GM21423 (cell line): Measurements from ENCODE around the gene IFT88.

Experiments used
- ATAC-seq: cut with Tn5 transposase; IDR thresholded peaks from one replicate; pipeline ENCODE4 v1.9.1; 2021; ENCODE audit warnings: mild to moderate bottlenecking, moderate library complexity; ENCODE audit not compliant: unreplicated experiment

The IFT88 gene

DNA sequence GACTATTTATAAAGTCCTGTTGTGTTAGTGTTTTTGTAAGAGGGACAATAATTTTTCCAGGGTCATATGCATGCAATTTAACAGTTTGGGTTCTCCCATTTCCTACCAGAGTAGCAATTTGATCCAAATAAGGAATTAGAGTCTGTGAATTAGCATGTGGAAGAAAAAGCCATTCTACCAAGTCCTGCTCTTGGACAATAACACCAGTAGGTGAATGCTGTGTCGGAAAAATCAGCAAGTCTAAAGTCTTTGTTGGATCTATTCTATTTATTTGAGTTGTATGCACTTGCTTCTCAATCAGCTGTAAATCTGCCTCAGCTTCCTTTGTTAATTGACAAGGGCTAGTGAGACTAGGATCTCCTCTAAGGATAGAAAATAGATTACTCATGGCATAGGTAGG, 115.1 kb downstream of the IFT88 start:
- no peak for ATAC-seq

DNA sequence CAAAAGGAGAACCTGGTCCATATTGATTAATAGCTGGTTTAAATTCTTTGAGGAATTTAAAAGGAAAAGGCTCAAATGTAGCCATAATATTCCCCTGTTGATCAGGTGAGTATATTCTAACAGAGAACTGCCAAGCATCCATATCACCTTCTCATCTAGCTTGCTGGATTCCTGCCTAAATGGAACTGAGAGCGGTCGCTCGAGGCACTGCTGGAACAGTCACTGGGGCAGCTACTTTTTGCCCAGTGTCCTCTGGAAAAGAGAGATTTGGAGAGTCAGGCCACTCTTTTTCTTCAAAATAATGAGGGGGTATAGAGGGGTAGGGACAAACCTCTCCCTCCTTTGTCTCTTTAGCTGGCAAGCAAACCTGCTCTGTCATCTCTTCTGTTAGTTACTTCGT, 117.1 kb downstream of the IFT88 start:
- ATAC-seq: no peak

DNA sequence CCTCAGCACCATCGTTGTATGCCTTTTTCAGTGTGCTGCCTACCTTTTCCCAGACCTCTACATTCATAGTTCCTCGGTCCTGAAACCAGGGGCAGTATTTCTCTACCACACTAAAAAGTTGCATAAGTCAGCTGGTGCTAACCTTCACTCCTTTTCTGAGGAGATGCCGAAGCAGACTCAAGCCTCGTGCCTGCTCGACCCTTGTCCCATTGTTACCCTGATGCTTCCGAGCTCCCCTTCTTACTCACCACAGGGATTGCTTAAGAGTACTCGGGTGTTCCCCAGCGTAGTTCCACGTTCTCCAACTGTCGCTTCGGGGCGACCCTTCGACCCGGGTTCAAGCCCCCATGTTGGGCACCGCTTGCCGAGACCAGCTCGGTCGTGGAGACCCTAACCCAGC, 117.6 kb downstream of the IFT88 start:
- ATAC-seq: no peak

DNA sequence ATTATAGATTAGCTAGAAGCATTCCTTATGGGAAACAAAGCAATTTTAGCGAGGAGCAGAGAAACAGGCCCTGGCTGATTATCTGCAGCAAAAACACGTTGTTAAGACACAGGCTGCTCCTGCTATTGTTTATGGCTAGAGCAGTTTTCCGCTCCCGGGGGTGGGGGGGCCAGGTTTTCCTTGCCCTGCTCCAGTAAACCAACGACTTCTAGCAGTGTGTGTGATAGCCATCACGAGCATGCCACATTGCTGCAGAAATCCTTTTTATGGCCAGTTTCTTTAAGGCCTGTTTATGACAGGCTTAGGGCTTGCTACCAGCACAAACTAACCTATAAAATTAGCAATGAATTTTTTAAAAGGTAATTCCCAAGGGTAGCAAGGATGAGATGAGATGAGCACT, 118.1 kb downstream of the IFT88 start:
- no peak for ATAC-seq

DNA sequence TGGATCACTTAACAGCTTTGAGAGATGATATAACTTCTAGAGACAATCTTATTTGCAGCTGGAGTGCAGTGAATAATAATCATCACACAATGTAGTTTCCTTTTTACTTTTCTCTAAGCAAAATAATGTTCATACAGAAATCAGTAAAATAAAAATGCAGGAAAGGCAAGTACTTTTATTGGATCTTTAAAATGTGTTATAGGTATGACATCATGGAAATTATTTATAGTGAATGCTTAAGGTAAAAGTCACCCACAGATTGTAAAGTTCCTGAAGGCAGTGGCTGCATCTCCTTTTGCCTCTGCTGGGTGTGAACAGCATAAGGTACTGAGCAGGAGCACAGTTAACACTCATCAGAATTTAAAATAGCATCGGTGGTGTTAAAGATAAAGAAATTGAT, 119.2 kb downstream of the IFT88 start:
- no peak for ATAC-seq

DNA sequence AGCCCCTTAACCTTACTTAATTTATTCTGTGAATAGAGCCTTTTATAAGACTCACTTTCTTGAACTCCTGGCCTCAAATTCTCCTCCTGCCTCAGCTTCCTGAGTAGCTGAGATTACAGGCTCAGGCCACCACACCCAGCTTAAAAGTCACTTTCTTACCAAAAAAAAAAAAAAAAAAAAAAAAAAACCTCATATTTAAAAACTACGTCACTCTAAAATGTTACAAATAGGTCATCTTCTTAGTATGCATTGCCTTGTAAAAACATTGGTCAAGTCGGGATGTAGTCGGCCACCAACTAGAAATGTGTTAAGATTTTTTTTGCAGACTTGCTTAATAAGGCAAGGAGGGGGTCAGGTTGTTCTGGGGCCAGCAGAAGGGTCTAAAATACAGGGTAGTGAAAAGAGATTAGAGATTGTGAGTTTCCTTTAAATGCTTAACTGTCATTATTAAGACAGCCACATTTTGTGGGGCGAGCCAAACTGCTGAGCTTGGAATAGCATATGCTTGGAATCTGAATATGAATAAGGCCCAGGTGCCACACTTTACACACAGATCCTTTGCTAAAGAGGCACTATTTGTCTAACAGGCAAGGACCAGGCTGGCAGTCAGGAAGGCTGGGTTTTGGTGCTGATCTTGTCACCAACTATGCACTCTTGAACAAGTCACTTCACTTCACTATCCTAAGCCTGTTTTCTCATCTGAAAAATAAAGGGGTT, 120.1 kb downstream of the IFT88 start:
- no peak for ATAC-seq

DNA sequence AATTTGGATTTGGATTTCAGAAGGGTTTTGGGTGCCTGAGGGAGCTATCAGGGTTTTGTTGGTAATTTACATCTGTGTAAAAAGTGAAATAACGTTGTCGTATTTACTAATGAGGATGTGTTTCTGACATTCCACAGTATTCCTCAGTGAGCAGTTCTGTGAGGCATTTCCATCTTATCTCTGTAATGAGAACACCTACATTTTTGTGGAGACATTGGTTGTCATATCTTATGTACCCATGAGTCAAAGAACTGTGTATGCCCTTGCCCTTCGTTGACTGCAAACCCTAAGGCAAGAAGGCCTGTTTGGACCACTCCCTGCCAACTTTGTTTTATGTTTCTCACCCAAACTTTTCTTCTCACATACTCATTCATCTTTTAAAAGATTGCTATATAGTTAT, 122.3 kb downstream of the IFT88 start:
- no peak for ATAC-seq

DNA sequence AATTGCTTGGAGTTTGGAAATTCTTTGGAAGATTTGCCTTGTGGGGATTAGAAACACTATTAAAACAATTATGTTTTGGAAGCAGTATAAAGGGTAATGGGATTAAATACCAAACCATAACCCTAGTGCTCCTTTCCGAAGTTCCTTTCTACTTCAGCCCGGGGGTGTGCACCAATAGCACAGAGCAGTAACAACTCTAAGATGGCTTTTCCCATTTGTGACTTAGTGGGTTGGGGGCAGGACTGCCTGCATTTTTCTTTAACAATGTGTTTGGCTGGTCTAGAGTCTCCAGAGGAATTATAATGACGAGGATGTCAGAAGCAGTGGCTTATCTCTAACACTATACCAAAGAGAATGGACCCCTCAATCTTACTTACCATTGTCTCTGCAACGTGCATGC, 124.7 kb downstream of the IFT88 start:
- no peak for ATAC-seq

DNA sequence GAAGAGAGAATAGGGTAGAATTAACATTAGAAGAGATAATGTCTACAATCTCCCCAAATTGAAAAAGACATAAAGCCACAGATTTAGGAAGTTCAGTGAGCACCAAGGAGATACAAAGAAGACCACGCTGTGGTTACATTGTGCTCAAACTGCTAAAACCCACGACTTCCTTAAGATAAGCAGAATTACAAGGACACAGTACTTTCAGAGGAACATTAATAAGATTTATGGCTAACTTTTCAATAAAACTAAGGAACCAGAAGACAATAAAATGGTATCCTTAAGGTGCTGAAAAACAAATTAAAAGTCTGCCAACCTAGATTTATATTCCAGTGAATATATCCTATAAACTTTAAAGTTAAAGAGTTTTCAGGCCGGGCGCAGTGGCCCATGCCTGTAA, 129.1 kb downstream of the IFT88 start:
- no peak for ATAC-seq

DNA sequence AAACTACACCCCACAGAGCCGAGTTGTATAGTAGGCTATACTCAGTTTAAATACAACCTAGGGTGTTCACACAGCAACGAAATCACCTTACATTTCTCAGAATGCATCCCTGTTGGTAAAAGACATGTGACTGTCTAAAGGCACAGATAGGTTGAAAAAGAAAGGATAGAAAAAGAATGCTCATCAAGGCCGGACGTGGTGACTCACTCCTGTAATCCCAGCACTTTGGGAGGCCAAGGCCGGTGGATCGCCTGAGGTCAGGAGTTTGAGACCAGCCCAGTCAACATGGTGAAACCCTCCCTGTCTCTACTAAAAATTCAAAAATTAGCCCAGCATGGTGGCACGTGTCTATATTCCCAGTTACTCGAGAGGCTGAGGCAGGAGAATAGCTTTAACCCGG, 132.8 kb downstream of the IFT88 start:
- ATAC-seq: no peak

DNA sequence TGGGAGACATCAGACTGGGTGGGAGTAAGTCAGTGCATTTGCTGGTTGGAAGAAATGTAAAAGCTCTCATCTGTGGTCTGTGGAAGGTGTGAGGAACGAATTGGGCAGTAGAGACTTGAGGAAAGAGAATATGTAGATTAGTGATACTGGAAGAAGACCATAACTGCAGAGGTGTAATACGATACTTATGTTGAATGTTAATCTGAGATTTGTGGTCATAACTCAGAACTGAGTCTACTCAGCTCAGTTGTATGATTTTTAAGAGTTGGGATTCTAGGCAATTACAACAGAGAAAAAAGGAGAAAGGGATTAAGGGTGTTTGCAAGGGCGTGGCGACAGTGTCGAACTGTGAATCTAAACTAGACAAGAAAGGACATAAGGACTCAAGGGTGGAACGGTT, 133.3 kb downstream of the IFT88 start:
- ATAC-seq: no peak

DNA sequence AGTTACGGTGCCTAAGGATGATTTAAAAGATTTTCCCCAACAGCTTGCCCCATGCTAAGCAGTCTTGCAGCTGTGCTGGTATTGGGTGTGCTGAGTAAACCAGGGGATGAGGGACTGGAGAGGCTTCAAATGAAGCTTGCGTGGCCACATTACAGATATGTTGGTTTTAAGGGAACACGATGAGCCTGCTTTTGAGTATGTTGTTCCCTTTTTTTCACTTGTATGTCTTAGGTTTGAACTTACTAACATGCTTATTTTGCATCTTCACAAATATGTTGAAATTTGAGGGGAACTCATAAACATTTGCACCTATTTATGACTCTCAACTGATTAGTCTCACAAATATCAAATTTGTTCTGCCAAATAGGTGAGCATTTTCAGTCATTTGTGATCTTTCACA, 134.5 kb downstream of the IFT88 start:
- no peak for ATAC-seq

DNA sequence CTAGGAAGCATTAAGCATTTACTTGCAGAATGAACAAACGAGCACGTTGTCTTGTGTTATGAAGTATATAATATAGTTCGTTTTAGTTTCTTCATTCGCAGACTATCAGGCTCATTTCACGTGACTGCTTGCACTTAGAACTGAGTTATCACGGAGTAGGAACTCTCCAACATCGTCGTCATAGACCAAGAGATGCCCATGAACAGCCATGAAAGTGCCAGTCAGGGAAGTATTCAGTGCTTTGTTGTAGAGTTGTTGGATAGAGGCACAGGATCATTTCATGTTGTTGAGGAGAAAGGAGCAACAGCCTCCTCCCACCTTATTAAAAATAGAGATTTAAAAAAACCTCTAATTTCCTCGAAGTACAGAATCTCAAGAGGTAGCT, 135.6 kb downstream of the IFT88 start:
- no peak for ATAC-seq

DNA sequence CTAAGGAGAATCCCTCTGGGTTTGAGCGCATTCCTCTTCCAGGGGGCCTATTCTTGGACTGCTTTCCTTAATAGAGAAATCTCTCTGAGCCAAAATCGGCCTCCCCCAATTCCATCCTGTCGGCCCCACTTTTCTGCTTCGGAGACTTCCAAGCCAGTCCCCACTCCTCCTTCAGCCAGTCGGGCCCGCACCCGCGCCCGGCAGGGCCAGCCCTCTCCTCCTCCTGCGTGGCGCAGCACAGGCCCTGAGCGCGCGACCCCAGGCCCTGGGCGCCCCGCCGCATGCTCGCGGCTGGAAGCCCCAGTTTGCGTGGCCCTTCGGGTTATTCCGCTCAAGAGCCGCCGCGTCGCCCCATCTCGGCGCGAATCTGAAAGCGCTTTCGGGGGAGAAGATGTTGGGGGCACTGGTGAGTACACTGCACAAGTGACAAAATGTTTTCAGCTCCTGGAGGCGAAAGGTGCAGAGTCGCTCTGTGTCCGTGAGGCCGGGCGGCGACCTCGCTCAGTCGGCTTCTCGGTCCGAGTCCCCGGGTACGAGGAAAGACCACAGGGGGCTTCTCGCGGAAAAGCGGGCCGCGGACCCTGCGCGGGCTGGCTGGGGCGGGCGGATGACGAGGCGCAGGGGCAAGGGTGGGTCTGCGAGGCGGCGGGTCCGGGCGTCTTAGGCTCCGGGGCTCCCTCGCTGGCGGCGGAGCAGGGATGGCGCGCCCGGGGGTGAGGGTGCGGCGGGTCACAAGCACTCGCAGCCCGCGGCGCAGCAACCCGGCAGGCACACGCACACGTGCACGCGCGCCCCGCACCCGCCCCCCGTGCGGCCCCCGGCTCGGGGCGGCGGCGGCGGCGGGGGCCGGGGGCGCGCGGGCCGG, 136.2 kb downstream of the IFT88 start, which contains the start of gene IL17D:
IL17D (plus strand) TSS at position 785 of the 865 bp plus-strand sequence. CDS start 303 bp downstream, outside the sequence.
- ATAC-seq: peak; percentile 26

DNA sequence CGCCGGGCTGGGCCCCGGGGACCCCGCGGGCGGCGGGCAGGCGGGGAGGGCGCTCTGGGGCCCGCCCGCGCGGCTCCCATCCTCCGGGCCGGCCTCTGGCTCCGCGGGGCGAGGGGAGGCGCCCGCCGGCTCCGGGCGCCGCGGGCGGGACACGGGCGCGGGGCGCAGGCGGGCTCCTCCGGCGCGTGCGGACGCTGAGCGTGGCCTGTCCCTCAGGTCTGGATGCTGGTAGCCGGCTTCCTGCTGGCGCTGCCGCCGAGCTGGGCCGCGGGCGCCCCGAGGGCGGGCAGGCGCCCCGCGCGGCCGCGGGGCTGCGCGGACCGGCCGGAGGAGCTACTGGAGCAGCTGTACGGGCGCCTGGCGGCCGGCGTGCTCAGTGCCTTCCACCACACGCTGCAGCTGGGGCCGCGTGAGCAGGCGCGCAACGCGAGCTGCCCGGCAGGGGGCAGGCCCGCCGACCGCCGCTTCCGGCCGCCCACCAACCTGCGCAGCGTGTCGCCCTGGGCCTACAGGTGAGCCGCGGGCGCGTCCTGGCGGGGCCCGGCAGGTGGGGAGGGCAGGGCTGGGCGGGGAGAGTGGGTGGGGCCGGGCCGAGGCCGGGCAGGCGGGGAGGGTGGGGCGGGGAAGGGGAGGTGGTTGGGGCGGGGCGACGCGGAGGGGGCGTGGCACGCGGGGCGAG, 137.0 kb downstream of the IFT88 start:
- ATAC-seq: peak; percentile 90

DNA sequence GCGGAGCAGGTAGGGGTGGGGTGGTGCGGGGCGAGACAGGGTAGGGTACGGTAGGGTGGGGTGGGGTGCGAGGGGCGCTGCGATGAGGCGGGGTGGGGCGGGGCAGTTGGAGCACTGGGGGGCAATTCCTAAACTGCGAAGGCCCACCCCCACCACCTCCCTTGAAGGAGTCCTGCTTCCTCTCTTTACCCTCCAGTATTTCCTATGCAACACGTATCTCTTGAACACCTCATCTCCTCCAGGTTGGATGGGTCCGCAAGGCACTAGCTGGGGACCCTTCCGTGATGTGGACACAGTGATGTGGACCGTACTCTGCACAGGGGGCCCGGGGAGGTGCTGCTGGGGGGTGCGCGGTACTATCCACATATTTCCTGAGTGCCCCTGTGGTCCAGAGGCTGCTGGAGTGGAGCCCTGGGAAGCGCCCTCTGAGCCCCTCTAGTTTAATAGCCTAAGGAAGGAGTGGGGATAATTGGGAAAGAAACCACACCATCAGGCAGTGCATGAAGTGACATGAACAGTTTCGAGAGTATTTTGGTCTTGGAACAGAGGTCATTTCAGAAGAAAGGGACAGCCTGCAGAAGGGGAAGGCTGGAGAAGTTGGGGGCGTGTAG, 137.6 kb downstream of the IFT88 start:
- no peak for ATAC-seq

DNA sequence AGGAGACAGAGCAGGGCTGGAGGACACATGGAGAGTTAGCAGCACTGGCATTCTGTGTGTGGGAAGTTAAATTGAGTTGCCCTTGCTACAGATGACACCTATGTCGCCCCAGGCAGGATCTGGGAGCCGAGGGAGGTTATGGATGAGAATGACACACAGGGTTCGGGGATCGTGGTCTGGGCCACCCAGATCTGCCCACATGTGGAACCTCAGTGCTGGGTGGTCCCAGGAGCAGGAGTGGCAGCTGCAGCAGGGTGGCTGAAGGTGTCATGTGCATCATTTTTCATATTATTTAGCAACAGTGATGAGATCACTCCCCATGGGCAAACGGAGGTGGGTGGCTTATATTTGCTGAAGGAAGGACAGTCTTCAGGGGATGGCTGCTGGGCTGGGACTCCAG, 139.7 kb downstream of the IFT88 start:
- ATAC-seq: no peak

DNA sequence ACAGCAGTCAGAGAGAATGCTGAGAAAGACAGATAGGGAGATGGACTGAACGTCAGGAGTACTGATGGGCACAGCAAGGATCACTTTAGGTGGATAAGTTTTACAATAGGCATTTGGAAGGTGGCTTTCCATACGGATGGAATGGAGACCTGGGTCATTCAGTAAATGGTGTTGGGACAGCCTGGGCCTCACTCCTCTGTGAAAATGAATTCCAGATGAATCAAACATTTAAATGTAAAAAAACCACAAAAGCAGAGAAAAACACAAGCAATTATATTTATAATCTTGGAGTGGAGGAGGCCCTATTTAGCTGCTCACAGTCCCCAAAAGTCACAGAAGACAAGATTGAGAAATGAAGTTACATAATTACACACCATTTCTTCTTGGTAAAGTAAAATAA, 141.3 kb downstream of the IFT88 start:
- no peak for ATAC-seq

DNA sequence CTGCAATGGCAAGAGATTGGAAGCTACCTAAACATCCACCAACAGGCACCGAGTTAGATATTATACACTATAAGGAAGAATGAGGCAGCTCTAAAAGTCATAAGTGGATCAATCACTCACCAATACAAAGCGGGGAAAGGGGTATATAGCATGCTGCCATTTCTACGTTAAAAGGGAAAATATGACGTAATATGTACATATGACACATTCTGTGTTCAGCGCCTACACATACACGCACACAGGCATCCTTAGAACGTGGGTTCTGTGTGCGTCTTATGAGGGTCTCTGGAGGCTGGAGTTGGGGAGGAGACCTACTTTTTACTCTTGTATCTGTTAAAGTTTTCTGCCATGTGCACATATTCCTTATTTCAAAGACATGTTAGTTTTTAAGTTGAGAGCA, 142.4 kb downstream of the IFT88 start:
- ATAC-seq: no peak

DNA sequence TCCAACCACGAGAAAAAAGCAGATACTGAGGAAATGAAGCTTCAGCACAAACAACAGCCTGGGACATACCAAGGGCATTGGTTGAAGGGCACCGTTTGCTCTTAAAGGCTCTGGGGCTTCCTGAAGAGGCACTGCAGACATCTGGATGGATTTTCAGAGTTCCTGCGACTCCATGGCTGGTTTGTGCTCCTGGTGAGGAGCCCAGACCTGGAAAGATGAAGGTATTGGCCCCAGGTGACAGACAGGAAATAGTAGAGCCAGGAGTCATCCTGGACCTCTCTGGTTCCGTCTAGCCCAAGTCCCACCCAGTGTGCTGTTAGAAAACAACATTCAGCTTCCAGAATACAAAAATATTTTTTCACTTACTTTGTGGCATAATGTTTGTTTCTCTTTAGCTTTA, 142.8 kb downstream of the IFT88 start:
- no peak for ATAC-seq

DNA sequence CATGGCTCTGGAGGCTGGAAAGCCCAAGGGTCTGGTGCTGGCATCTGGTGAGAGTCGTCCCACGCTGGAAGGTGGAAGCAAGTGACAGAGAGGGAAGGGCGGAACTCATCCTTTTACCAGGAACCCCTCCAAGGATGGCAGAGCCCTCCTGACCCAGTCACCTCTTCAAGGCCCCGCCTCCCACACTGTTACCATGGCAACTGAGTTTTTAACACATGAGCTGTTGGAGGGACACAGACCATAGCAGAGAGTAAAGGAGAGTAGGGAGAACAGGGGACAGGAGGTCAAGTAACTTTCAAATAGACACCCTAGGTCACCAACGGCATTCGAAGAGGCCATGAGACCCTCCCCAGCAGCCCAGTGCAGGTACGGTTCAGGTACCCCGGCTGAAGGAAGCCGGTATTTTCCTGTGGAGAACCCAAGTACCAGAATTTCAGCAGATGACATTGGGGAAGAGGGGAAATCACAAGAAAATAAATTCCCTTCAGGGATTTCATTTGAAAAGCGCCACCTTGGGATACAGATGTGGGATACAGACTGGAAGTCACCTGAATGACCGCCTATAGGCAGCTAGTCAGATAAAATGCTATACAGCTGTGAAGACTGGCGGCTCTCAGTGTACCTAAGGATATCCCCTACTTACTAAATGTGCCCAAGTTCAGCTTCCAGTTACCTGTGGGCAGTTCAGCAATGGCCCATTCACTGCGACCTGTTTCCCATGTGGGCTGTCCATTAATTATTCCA, 144.5 kb downstream of the IFT88 start:
- ATAC-seq: no peak
